ENCODE data around the gene KICS2.
"Not testable (repeated sequence)": the region's sequence is repeated elsewhere in the genome, so short reads cannot be mapped to it uniquely, and the experiment has no call there.

KICS2 gene

DNA sequence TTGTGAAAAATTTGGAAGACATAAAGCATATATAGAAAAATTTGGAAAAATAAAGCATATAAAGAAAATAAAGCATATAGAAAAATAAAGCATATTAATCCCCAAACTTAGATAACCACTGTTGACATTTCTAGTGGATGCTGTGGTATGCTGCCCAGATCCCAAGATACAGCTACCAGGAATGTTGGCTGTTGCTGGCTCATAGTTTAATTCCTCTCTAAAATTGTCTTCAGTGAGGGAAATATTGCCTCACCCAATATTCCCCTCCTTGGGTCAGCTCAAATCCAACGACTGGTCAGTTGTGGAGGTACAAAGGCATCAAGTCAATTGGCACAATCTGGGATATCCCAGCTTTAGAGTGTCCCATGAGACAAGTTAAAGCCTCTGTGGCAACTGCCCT, 10.1 kb upstream of the KICS2 start:
- no peaks in the 10 kb centered on the region for H3K4me1 Mint-ChIP-seq
- H3K36me3 Mint-ChIP-seq = no peaks in the 10 kb centered on the region
- H3K4me3 Mint-ChIP-seq = no peak overlapping the region
- H3K9me3 Mint-ChIP-seq = no peaks in the 10 kb centered on the region
- ATAC-seq (ENCODE audit: low read depth) (no peak), DNase-seq (ENCODE audit: low spot score in 2 of 2) (no peak)
- peaks cover 7% of the 10 kb centered on the region for H3K27me3 Mint-ChIP-seq
- no peak overlapping the region for H3K27ac Mint-ChIP-seq

GRCh38 chr12:64229796-64230195, 7.7 kb upstream of the KICS2 start:
- Mint-ChIP-seq H3K27ac (no peak overlapping the region), H3K4me1 (no peaks in the 10 kb centered on the region), H3K9me3 (no peaks in the 10 kb centered on the region), H3K4me3 (no peak overlapping the region), H3K36me3 (no peaks in the 10 kb centered on the region), H3K27me3 (peaks cover 3% of the 10 kb centered on the region)
- ATAC-seq (ENCODE audit: low read depth) (no peak), DNase-seq (ENCODE audit: low spot score in 2 of 2) (no peak)

GRCh38 chr12:64229240-64229639, 7.1 kb upstream of the KICS2 start:
- Mint-ChIP-seq H3K4me3 (no peak overlapping the region), H3K36me3 (no peaks in the 10 kb centered on the region), H3K4me1 (no peaks in the 10 kb centered on the region), H3K27me3 (peaks cover 4% of the 10 kb centered on the region), H3K9me3 (no peaks in the 10 kb centered on the region), H3K27ac (no peak overlapping the region)
- ATAC-seq (ENCODE audit: low read depth) (no peak), DNase-seq (ENCODE audit: low spot score in 2 of 2) (no peak)

DNA sequence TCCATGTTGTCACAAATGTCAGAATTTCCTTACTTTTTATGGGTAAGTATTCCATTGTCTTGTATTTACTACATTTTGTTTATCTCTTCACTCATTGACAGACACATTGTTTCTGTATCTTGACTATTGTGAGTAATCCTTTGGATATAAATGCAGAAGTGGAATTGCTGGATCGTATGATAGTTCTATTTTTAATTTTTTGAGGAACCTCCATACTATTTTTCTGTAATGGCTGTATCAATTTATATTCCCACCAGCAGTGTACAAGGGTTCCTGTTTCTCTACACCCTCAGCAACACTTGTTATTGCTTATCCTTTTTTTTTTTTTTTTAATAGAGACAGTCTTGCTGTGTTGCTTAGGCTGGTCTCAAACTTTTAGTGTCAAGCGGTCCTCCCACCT, 3.5 kb upstream of the KICS2 start:
- no peaks in the 10 kb centered on the region for H3K36me3 Mint-ChIP-seq

GRCh38 chr12:64221651-64222008, 466 bp downstream of the KICS2 start:
- DNase-seq (ENCODE audit: low spot score in 2 of 2) (no peak), ATAC-seq (ENCODE audit: low read depth) (peak; percentile 23)
- Mint-ChIP-seq H3K9me3 (no peaks in the 10 kb centered on the region), H3K36me3 (no peaks in the 10 kb centered on the region), H3K27ac (peak overlapping the region; percentile 98), H3K4me3 (peak overlapping the region; percentile 100), H3K27me3 (peaks cover 4% of the 10 kb centered on the region), H3K4me1 (peaks cover 28% of the 10 kb centered on the region)

More for the DNA sequence above, 3.5 kb upstream of the KICS2 start:
- Mint-ChIP-seq H3K4me3 (no peak overlapping the region), H3K27me3 (peaks cover 5% of the 10 kb centered on the region), H3K27ac (no peak overlapping the region), H3K4me1 (peaks cover 16% of the 10 kb centered on the region), H3K9me3 (no peaks in the 10 kb centered on the region)
- ATAC-seq (ENCODE audit: low read depth) (no peak), DNase-seq (ENCODE audit: low spot score in 2 of 2) (no peak)

- no peaks in the 10 kb centered on the region for H3K9me3 Mint-ChIP-seq
- peaks cover 2% of the 10 kb centered on the region for H3K27me3 Mint-ChIP-seq
- ATAC-seq (ENCODE audit: low read depth) = no peak
- H3K27ac Mint-ChIP-seq = no peak overlapping the region
- H3K36me3 Mint-ChIP-seq = peaks cover 4% of the 10 kb centered on the region
- H3K4me1 Mint-ChIP-seq = peaks cover 28% of the 10 kb centered on the region
- no peak for DNase-seq (ENCODE audit: low spot score in 2 of 2)
- H3K4me3 Mint-ChIP-seq = no peak overlapping the region
These were observed 2.0 kb downstream of the KICS2 start for GRCh38 chr12:64220046-64220445.

DNA sequence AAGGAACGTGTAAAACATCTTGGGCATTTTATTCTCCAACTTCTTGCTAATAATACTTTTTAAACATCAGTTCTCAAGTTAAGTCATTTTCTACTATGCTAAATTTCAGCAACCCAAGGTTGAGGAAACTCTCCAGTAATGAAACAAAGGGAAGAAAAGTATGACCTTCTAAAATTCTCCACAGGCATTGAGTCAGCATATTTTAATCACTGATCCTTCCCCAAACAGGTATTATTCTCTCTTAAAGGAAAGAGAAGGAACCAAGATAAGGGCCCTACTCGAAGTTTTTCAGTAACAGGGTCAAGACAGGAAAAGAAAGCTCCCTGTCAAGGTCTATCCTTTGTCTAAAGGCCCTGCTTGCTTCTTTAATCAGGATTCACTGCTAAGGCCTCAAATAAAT, 3.0 kb downstream of the KICS2 start:
- ATAC-seq (ENCODE audit: low read depth) (no peak), DNase-seq (ENCODE audit: low spot score in 2 of 2) (no peak)
- H3K4me3 Mint-ChIP-seq = no peak overlapping the region
- no peaks in the 10 kb centered on the region for H3K9me3 Mint-ChIP-seq
- H3K27me3 Mint-ChIP-seq = peaks cover under 1% of the 10 kb centered on the region
- peaks cover 28% of the 10 kb centered on the region for H3K4me1 Mint-ChIP-seq
- peaks cover 4% of the 10 kb centered on the region for H3K36me3 Mint-ChIP-seq
- H3K27ac Mint-ChIP-seq = no peak overlapping the region

DNA sequence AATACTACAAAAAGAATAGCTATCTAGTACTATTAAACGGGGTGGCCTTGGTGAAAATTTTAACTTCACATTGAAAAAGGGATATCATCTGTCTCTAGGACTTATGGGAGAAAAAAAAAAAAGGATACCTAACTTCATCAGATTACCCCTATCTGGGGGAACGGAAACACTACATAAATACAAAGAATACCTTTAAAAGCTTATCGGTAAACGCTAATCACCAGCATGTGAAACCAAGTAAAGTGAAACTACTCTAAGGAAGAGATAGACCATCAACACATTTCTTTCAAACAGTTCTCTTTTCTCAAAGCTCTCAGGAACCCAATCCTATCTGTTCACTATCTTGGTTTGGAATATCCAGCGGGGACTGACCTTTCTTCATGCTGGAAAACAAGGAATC, 3.5 kb downstream of the KICS2 start:
- H3K4me3 Mint-ChIP-seq = peak overlapping the region; percentile 9
- H3K9me3 Mint-ChIP-seq = no peaks in the 10 kb centered on the region
- no peak overlapping the region for H3K27ac Mint-ChIP-seq
- H3K36me3 Mint-ChIP-seq = peaks cover 8% of the 10 kb centered on the region
- no peak for ATAC-seq (ENCODE audit: low read depth)
- no peaks in the 10 kb centered on the region for H3K27me3 Mint-ChIP-seq
- DNase-seq (ENCODE audit: low spot score in 2 of 2) = no peak
- peaks cover 28% of the 10 kb centered on the region for H3K4me1 Mint-ChIP-seq

DNA sequence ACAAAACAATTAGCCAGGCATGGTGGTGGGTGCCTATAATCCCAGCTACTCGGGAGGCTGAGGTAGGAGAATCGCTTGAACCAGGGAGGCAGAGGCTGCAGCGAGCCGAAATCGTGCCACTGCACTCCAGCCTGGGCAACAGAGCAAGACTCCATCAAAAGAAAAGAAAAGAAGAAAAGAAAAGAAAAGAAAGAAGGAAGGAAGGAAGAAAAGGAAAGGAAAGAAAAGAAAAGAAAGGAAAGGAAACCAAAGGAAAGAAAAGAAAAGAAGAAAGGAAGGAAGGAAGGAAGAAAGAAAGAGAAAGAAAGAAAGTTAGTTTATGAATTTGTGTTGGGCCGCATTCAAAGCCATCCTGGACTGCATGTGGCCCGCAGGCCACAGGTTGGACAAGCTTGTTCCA, 4.5 kb downstream of the KICS2 start:
- not testable (repeated sequence) for H3K27me3 Mint-ChIP-seq; ATAC-seq (ENCODE audit: low read depth); H3K27ac Mint-ChIP-seq; DNase-seq (ENCODE audit: low spot score in 2 of 2); H3K4me3 Mint-ChIP-seq; H3K9me3 Mint-ChIP-seq
- Mint-ChIP-seq H3K4me1 (peaks cover 26% of the 10 kb centered on the region), H3K36me3 (peaks cover 14% of the 10 kb centered on the region)

DNA sequence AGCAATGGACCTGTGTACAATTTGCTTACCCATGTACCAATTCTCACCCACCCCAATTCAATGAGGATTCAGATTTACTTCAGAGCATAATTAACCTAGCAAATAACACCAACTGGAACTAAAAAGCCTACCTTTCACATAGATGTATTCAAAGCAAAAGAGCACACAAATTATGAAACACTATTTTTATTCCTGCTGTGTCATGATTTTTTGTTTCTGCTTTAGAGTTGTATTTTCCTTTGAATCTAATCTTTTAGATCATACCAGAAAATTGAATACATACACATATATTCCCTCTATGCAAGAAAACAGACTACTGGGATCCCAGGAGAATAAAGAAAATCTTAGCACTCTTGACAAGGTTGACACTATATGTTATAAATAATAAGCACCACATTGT, 5.9 kb downstream of the KICS2 start:
- no peaks in the 10 kb centered on the region for H3K27me3 Mint-ChIP-seq
- H3K36me3 Mint-ChIP-seq = peaks cover 24% of the 10 kb centered on the region
- H3K4me3 Mint-ChIP-seq = no peak overlapping the region
- H3K9me3 Mint-ChIP-seq = no peaks in the 10 kb centered on the region
- no peak for ATAC-seq (ENCODE audit: low read depth)
- DNase-seq (ENCODE audit: low spot score in 2 of 2) = no peak
- peaks cover 16% of the 10 kb centered on the region for H3K4me1 Mint-ChIP-seq
- H3K27ac Mint-ChIP-seq = no peak overlapping the region

- Mint-ChIP-seq H3K4me1 (no peaks in the 10 kb centered on the region), H3K36me3 (peaks cover 29% of the 10 kb centered on the region), H3K27me3 (no peaks in the 10 kb centered on the region), H3K4me3 (no peak overlapping the region), H3K9me3 (no peaks in the 10 kb centered on the region), H3K27ac (no peak overlapping the region)
- DNase-seq (ENCODE audit: low spot score in 2 of 2) (no peak), ATAC-seq (ENCODE audit: low read depth) (no peak)
These were observed 9.9 kb downstream of the KICS2 start for GRCh38 chr12:64212119-64212746.

DNA sequence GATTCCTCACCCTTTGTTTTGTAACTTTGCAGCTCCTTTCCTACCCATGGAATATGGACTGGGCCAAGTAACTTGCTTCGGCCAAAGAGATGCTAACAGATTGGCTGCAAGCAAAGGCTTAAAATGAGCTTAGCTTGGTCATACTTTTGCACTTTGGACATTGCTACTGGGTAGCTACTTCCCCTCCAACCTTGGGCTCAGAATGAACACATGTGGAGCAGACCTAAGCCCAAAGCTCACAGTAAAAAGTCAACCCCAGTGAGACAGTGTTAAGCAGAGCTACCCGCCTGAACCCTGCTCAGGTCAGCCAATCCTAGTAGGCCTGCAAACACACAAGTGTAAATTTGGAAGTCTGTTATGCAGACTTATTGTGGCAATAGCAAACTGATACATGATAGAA, 14.6 kb downstream of the KICS2 start:
- no peak for ATAC-seq (ENCODE audit: low read depth)
- Mint-ChIP-seq H3K27me3 (no peaks in the 10 kb centered on the region), H3K4me1 (no peaks in the 10 kb centered on the region), H3K4me3 (no peak overlapping the region), H3K36me3 (peaks cover 35% of the 10 kb centered on the region), H3K27ac (no peak overlapping the region), H3K9me3 (peaks cover 2% of the 10 kb centered on the region)
- DNase-seq (ENCODE audit: low spot score in 2 of 2) = no peak

- H3K4me1 Mint-ChIP-seq = no peaks in the 10 kb centered on the region
- H3K4me3 Mint-ChIP-seq = no peak overlapping the region
- H3K27ac Mint-ChIP-seq = no peak overlapping the region
- ATAC-seq (ENCODE audit: low read depth) = no peak
- peaks cover 27% of the 10 kb centered on the region for H3K36me3 Mint-ChIP-seq
- DNase-seq (ENCODE audit: low spot score in 2 of 2) = no peak
- peaks cover 2% of the 10 kb centered on the region for H3K9me3 Mint-ChIP-seq
- H3K27me3 Mint-ChIP-seq = no peaks in the 10 kb centered on the region
These were observed 16.6 kb downstream of the KICS2 start for GRCh38 chr12:64205542-64205941.

DNA sequence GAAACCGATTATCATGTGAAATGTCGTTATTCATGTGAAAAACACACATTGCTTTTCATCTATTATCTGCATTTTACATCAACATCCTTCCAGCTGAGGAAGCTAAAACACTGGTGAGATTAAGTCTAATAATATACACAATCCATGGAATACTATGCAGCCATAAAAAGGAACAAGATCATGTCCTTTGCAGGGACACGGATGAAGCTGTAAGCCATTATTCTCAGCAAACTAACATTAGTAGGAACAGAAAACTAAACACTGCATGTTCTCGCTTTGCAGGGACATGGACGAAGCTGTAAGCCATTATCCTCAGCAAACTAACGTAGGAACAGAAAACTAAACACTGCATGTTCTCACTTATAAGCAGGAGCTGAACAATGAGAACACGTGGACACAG, 18.3 kb downstream of the KICS2 start:
- Mint-ChIP-seq H3K4me1 (no peaks in the 10 kb centered on the region), H3K9me3 (peaks cover 2% of the 10 kb centered on the region), H3K36me3 (peaks cover 25% of the 10 kb centered on the region), H3K27me3 (no peaks in the 10 kb centered on the region), H3K4me3 (no peak overlapping the region), H3K27ac (no peak overlapping the region)
- DNase-seq (ENCODE audit: low spot score in 2 of 2) = no peak
- ATAC-seq (ENCODE audit: low read depth) = no peak

DNA sequence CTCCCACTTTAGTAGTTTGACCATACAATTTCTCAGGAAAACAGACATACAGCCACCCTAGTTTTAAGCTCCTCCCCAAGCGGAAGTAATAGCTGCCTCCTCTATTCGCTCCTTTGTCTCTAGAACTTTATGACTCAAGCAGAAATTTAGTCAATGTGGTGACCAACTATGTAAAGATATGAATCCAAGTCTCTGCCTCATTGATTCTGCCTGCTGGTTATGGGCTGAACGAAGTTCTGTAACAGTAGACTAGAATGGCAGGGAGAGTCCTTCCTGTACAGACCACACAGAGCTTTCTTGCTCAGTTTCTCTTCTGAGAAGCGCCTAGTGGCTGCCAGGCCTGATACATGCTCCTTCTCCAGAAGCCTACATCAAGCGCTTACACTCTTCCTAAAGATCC, 19.1 kb downstream of the KICS2 start:
- Mint-ChIP-seq H3K9me3 (peaks cover 2% of the 10 kb centered on the region), H3K4me3 (no peak overlapping the region), H3K27me3 (no peaks in the 10 kb centered on the region), H3K4me1 (no peaks in the 10 kb centered on the region), H3K36me3 (peaks cover 26% of the 10 kb centered on the region), H3K27ac (no peak overlapping the region)
- DNase-seq (ENCODE audit: low spot score in 2 of 2) (no peak), ATAC-seq (ENCODE audit: low read depth) (no peak)

All from memory B cell (primary cell).